MM.1S (cell line): Measurements from ENCODE around the gene COL13A1.

ENCODE experiments used
- DNase-seq: peaks from one replicate; pipeline ENCODE4 v3.0.0-alpha.2; 2015
- H2AFZ ChIP-seq: fragments of 300-600 bp; sonication (generic); 2 replicates; pipeline ENCODE4 v1.6.0; 2016; ENCODE audit warnings: antibody characterized with exemption, low read length
- H3F3A ChIP-seq: fragments of 300-600 bp; sonication (generic); 2 replicates; pipeline ENCODE4 v1.6.1; 2016; ENCODE audit warnings: mild to moderate bottlenecking, antibody characterized with exemption, low read length, moderate library complexity, mixed read lengths; ENCODE audit not compliant: insufficient read depth
- H3K27ac ChIP-seq: fragments of 300-600 bp; sonication (generic); 2 replicates; pipeline ENCODE4 v1.5.1; 2016; ENCODE audit warnings: mild to moderate bottlenecking, low read length
- H3K27me3 ChIP-seq: fragments of 300-600 bp; sonication (generic); replicated peaks from 2 replicates; pipeline ENCODE4 v1.6.0; 2016; ENCODE audit warnings: low read length; ENCODE audit not compliant: insufficient read depth
- H3K36me3 ChIP-seq: fragments of 300-600 bp; sonication (generic); replicated peaks from 2 replicates; pipeline ENCODE4 v1.6.1; 2016; ENCODE audit warnings: mild to moderate bottlenecking, low read length, mixed read lengths; ENCODE audit not compliant: insufficient read depth
- H3K4me1 ChIP-seq: fragments of 300-600 bp; sonication (generic); 2 replicates; pipeline ENCODE4 v1.6.1; 2016; ENCODE audit warnings: low read length, mixed read lengths
- H3K4me2 ChIP-seq: fragments of 300-600 bp; sonication (generic); 2 replicates; pipeline ENCODE4 v1.6.0; 2016; ENCODE audit warnings: low read depth, low read length
- H3K4me3 ChIP-seq: fragments of 300-600 bp; sonication (generic); 2 replicates; pipeline ENCODE4 v1.5.1; 2016; ENCODE audit warnings: low read length, mixed read lengths
- H3K79me2 ChIP-seq: fragments of 300-600 bp; sonication (generic); 2 replicates; pipeline ENCODE4 v1.6.1; 2016; ENCODE audit warnings: mixed run types, low read length, mixed read lengths
- H3K9ac ChIP-seq: fragments of 300-600 bp; sonication (generic); 2 replicates; pipeline ENCODE4 v1.6.1; 2016; ENCODE audit warnings: low read length, mixed read lengths
- H3K9me2 ChIP-seq: fragments of 300-600 bp; sonication (generic); replicated peaks from 2 replicates; pipeline ENCODE4 v1.6.1; 2016; ENCODE audit warnings: mild to moderate bottlenecking, low read length, mixed read lengths; ENCODE audit not compliant: insufficient read depth
- H3K9me3 ChIP-seq: fragments of 300-600 bp; sonication (generic); replicated peaks from 2 replicates; pipeline ENCODE4 v1.6.1; 2016; ENCODE audit warnings: mild to moderate bottlenecking, low read length, mixed read lengths; ENCODE audit not compliant: insufficient read depth
- H4K20me1 ChIP-seq: fragments of 300-600 bp; sonication (generic); 2 replicates; pipeline ENCODE4 v1.6.1; 2016; ENCODE audit warnings: mild to moderate bottlenecking, low read length, moderate library complexity, mixed read lengths; ENCODE audit not compliant: insufficient read depth
- EZH2 ChIP-seq: fragments of 300-600 bp; sonication (generic); optimal IDR thresholded peaks from 2 replicates; pipeline ENCODE3; 2017; ENCODE audit warnings: low read depth, mild to moderate bottlenecking, antibody characterized with exemption, low read length, mixed read lengths
- EZH2phosphoT487 ChIP-seq: fragments of 300-600 bp; sonication (generic); IDR thresholded peaks from 2 replicates; pipeline ENCODE4 v1.6.1; 2018; ENCODE audit warnings: antibody characterized with exemption, low read length
- TF ChIP-seq, protein P1 (sequence below): fragments of 300-600 bp; sonication (generic); IDR thresholded peaks from 2 replicates; pipeline ENCODE4 v1.5.1; 2016; ENCODE audit warnings: antibody characterized with exemption, low read length, mixed read lengths

Gene COL13A1

DNA sequence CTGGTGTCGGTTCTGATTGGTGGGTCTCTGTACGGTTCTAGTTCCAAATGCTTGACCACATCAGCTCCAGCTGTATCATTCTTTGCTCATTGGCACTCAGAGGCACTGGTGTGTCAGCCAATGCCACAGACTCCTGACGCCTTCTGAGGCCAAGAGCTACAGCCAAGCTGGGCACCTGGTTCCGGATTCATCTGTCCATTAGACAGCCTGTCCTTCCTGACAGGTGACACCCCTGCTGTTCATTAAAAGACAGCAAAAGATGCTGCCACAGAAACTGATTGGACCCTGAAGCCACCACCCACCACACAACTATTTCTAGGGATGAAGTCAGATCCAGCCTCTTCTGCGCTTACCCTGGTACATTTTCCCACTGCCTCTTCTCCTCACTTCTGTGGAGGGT lies 35.6 kb downstream of the COL13A1 start:
- H3F3A ChIP-seq, result no peaks in the 10 kb centered on the region
- TF ChIP-seq EZH2phosphoT487 (no peak), EZH2 (no peak)
- TF ChIP-seq, protein P1, sequence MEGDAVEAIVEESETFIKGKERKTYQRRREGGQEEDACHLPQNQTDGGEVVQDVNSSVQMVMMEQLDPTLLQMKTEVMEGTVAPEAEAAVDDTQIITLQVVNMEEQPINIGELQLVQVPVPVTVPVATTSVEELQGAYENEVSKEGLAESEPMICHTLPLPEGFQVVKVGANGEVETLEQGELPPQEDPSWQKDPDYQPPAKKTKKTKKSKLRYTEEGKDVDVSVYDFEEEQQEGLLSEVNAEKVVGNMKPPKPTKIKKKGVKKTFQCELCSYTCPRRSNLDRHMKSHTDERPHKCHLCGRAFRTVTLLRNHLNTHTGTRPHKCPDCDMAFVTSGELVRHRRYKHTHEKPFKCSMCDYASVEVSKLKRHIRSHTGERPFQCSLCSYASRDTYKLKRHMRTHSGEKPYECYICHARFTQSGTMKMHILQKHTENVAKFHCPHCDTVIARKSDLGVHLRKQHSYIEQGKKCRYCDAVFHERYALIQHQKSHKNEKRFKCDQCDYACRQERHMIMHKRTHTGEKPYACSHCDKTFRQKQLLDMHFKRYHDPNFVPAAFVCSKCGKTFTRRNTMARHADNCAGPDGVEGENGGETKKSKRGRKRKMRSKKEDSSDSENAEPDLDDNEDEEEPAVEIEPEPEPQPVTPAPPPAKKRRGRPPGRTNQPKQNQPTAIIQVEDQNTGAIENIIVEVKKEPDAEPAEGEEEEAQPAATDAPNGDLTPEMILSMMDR, result no peak
- no peaks in the 10 kb centered on the region for H3K36me3 ChIP-seq
- H2AFZ ChIP-seq, result no peak overlapping the region
- no peaks in the 10 kb centered on the region for H4K20me1 ChIP-seq
- no peaks in the 10 kb centered on the region for H3K9me3 ChIP-seq
- no peak overlapping the region for H3K27ac ChIP-seq
- no peak overlapping the region for H3K4me2 ChIP-seq
- no peak overlapping the region for H3K9ac ChIP-seq
- H3K4me3 ChIP-seq, result no peak overlapping the region
- DNase-seq, result no peak
- no peaks in the 10 kb centered on the region for H3K9me2 ChIP-seq
- no peaks in the 10 kb centered on the region for H3K4me1 ChIP-seq
- no peaks in the 10 kb centered on the region for H3K79me2 ChIP-seq
- peaks cover 51% of the 10 kb centered on the region for H3K27me3 ChIP-seq

DNA sequence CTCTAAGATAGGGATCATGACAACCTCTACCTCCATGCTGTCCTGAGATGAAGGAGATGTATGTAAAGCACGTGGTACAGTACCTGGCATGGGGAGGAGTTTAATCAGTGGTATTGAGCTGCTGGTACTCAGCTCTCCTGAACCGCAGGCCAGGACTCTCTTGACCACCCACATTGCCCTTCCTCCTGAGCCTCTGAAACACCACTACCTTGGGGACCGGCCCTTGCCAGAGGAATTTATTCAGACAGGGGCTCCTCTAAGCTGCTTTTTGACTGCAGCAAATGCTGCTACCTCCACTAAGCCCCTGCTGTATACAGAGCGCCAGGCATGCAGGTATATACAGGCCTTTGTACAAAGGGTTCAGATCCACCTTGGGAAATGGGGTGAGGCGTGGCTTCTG lies 36.7 kb downstream of the COL13A1 start:
- Histone ChIP-seq H3K27ac (no peak overlapping the region), H3K79me2 (no peaks in the 10 kb centered on the region), H3K9ac (no peak overlapping the region), H3K4me1 (no peaks in the 10 kb centered on the region), H3K27me3 (peaks cover 52% of the 10 kb centered on the region), H3K9me3 (no peaks in the 10 kb centered on the region), H3K4me2 (no peak overlapping the region), H3K9me2 (no peaks in the 10 kb centered on the region), H3F3A (no peaks in the 10 kb centered on the region), H4K20me1 (no peaks in the 10 kb centered on the region), H3K36me3 (no peaks in the 10 kb centered on the region), H2AFZ (no peak overlapping the region), H3K4me3 (no peak overlapping the region)
- TF ChIP-seq EZH2 (no peak), EZH2phosphoT487 (no peak)
- TF ChIP-seq, protein P1, result no peak
- no peak for DNase-seq

DNA sequence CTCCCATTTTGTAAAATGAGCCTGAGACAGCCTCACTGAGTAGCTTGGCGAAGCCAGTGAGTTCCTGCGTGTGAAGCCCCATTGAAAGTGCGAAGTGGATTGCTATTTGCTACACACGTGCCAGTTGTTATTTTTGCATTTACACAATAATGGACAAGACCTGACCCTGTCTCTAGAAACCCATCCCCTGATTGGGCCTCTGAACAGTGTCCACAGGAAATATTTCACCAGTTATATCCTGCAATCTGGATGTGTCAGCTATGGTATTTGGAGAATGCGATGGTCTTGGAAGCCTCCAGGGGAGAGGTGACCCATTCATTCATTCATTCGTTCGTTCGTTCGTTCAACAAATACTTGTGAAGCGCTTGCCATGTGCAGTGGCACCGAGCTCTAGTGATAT lies 37.1 kb downstream of the COL13A1 start:
- H3K9ac ChIP-seq, result no peak overlapping the region
- TF ChIP-seq EZH2phosphoT487 (no peak), EZH2 (no peak)
- TF ChIP-seq, protein P1, result no peak
- no peak for DNase-seq
- H2AFZ ChIP-seq, result no peak overlapping the region
- H3K4me3 ChIP-seq, result no peak overlapping the region
- no peak overlapping the region for H3K4me2 ChIP-seq
- no peaks in the 10 kb centered on the region for H3K9me2 ChIP-seq
- no peaks in the 10 kb centered on the region for H3F3A ChIP-seq
- H3K27ac ChIP-seq, result no peak overlapping the region
- no peaks in the 10 kb centered on the region for H4K20me1 ChIP-seq
- no peaks in the 10 kb centered on the region for H3K36me3 ChIP-seq
- no peaks in the 10 kb centered on the region for H3K4me1 ChIP-seq
- no peaks in the 10 kb centered on the region for H3K79me2 ChIP-seq
- H3K9me3 ChIP-seq, result no peaks in the 10 kb centered on the region
- peaks cover 50% of the 10 kb centered on the region for H3K27me3 ChIP-seq
